Transverse colon (tissue), 4 donors: ENCODE data around the gene PLAGL2. TPM values are rescaled to one million over a fixed set of nuclear protein-coding genes. Genes with fewer than 3 reads are reported as not detected.
A peak's percentile ranks its signal among the peaks of the same experiment; 100 is the strongest.

Source experiments
- DNase-seq: peaks from one replicate; pipeline ENCODE4 v3.0.0-alpha.2; 2019
- H3K27ac ChIP-seq, 4 donors: fragments of 200-600 bp; sonication (generic); 2 replicates each; pipeline ENCODE4 v1.5.1; 2016 to 2018; ENCODE audit warnings: inconsistent platforms in 4 of 4
- H3K27me3 ChIP-seq: fragments of 200-600 bp; sonication (generic); 2 replicates; pipeline ENCODE4 v1.5.1; 2017; ENCODE audit warnings: inconsistent platforms
- H3K36me3 ChIP-seq, 4 donors: fragments of 200-600 bp; sonication (generic); 2 replicates each; pipeline ENCODE4 v1.5.1; 2017 to 2019; ENCODE audit warnings: inconsistent platforms in 4 of 4
- H3K4me1 ChIP-seq, 4 donors: fragments of 200-600 bp; sonication (generic); 2 replicates each; pipeline ENCODE4 v1.5.1; 2017 to 2020; ENCODE audit warnings: inconsistent platforms in 4 of 4
- H3K4me3 ChIP-seq, 4 donors: fragments of 200-600 bp; sonication (generic); 1 replicate in 1 of 4; 2 replicates in 3 of 4; pipeline versions ENCODE4 v1.5.1 to v1.6.1; 2017 to 2019; ENCODE audit warnings: inconsistent platforms in 4 of 4
- H3K9me3 ChIP-seq, 2 donors: fragments of 200-600 bp; sonication (generic); 2 replicates each; pipeline ENCODE4 v1.5.1; 2017 to 2019; ENCODE audit warnings: inconsistent platforms in 2 of 2
- EP300 ChIP-seq: sonication (generic); formaldehyde crosslinking; IDR thresholded peaks from one replicate; pipeline ENCODE4 v1.6.1; 2017; ENCODE audit warnings: antibody characterized with exemption, low read depth
- POLR2A ChIP-seq: fragments of 450-650 bp; IDR thresholded peaks from one replicate; pipeline ENCODE4 v1.6.1; 2016; ENCODE audit warnings: antibody characterized with exemption, mild to moderate bottlenecking, moderate library complexity
- POLR2AphosphoS5 ChIP-seq, 3 donors: sonication (generic); formaldehyde crosslinking; IDR thresholded peaks; one replicate each; pipeline ENCODE4 v1.6.1; 2016; ENCODE audit warnings: antibody characterized with exemption in 3 of 3
- WGBS, 2 donors: methylation state at CpG; one replicate each; pipeline ENCODE4 v1.1.5; 2018; ENCODE audit warnings: low coverage in 1 of 2; 5-methylcytosine and 5-hydroxymethylcytosine counted together
- in situ Hi-C, 4 donors: fragments of 200-750 bp; cut with MboI; loops; one replicate each; pipeline versions ENCODE4 v1.15.0 to v1.15.1; 2017; ENCODE audit warnings: low sequenced_read_pairs in 3 of 4, low pct_ligation_motif_present in 1 of 4, low pct_unique_long_range_greater_than_20kb in 1 of 4
- intact Hi-C: fragments of 100-400 bp; cut with DNase I; formaldehyde crosslinking; loops from one replicate; pipeline ENCODE4 v1.15.1; 2023; ENCODE audit warnings: low total_unique reads
- total RNA-seq, 4 donors: library from RNA; depleted of rRNA; stranded (reverse); fragments of >200 nt; gene quantifications; one replicate each; pipeline ENCODE4 v1.1.0, GENCODE V29; 2016
- TF ChIP-seq, protein P1 (sequence below), 5 experiments: fragments of 200-600 bp in 3 of 5; fragments of 450-650 bp in 2 of 5; sonication (generic) in 3 of 5; IDR thresholded peaks; 1 replicate in 2 of 5; 2 replicates in 3 of 5; pipeline ENCODE4 v1.5.1; 2016 to 2017; ENCODE audit warnings: antibody characterized with exemption in 5 of 5, inconsistent platforms in 3 of 5, mild to moderate bottlenecking in 2 of 5, moderate library complexity in 1 of 5

PLAGL2 gene
- total RNA-seq, 4 donors from 2014 or later: 6.6 to 24.9 (median 11.8) TPM

DNA sequence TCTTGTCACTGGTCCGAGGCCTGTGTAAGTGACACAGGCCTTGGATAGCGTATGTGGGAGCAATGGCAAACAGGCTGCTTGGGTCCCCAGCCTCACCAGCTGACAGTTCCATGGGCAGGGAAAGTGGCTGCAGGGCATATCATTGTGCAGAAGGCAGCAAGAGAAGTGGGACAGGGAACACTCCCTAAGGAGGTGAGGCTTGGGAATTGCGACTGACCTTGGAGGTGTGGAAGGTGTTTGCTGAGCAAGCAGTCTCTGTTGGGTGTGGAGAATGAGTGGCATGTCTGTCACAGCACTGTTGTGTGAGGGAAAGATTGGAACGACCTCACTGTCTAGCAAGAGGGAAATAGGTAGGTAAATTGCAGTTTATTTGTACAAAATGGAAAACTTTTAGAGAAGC, 16.9 kb upstream of the PLAGL2 start:
- Histone ChIP-seq H3K9me3 (no peaks in the 10 kb centered on the region), H3K4me1 (peaks cover 2 to 50% (median 35%) of the 10 kb centered on the region in 4 donors), H3K27me3 (no peaks in the 10 kb centered on the region), H3K4me3 (no peak overlapping the region), H3K27ac (peak overlapping the region; percentile 79 to 90 (median 89)), H3K36me3 (peaks cover 0 to 7% (median 0%) of the 10 kb centered on the region in 4 donors)
- WGBS, 2 donors: 54 to 69% methylated on average over 2 to 4 of the region's 4 CpGs
- intact Hi-C loops: no loop called here
- TF ChIP-seq, protein P1, sequence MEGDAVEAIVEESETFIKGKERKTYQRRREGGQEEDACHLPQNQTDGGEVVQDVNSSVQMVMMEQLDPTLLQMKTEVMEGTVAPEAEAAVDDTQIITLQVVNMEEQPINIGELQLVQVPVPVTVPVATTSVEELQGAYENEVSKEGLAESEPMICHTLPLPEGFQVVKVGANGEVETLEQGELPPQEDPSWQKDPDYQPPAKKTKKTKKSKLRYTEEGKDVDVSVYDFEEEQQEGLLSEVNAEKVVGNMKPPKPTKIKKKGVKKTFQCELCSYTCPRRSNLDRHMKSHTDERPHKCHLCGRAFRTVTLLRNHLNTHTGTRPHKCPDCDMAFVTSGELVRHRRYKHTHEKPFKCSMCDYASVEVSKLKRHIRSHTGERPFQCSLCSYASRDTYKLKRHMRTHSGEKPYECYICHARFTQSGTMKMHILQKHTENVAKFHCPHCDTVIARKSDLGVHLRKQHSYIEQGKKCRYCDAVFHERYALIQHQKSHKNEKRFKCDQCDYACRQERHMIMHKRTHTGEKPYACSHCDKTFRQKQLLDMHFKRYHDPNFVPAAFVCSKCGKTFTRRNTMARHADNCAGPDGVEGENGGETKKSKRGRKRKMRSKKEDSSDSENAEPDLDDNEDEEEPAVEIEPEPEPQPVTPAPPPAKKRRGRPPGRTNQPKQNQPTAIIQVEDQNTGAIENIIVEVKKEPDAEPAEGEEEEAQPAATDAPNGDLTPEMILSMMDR (IDR thresholded peaks at IDR 0.05): no peak
- TF ChIP-seq POLR2A: peak; percentile 44
- TF ChIP-seq EP300: no peak
- peak in 2 of 3 donors; percentile 49 to 81 for TF ChIP-seq POLR2AphosphoS5 (IDR thresholded peaks at IDR 0.05)
- in situ Hi-C loops: no loop called here
- DNase-seq: peak; percentile 76

DNA sequence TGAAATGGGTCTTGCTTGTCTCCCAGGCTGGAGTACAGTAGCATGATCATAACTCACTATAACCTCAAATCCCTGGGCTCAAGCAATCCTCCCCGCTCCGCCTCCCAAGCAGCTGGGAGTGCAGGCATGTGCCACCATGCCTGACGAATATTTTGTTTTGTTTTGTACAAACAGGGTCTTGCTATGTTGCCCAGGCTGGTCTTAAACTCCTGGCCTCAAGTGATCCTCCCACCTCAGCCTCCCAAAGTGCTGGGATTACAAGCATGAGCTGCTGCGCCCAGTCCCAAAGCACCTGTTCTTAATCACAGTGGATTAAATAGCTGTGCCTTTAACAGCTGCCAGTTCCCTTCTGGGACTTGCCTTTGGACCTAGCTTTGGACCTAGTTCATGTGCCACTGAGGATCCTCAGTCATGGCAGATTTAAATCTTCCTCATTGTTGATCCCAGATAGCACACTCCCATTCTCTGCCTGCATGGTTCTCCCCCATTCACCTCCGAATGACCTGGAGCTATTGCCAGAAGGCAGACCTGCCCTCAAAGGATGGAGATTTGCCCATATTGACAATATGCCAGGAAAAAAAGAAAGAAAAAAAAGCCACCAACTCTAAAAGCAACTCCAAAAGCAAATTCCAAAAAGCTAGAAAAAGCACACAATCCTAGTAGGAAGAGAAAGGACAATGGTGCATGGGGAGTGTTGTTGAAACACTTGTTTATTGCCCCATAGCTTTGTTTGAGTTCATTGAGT, 10.8 kb upstream of the PLAGL2 start:
- Histone ChIP-seq H3K27me3 (no peaks in the 10 kb centered on the region), H3K4me3 (no peak overlapping the region), H3K4me1 (peaks cover 7 to 47% (median 24%) of the 10 kb centered on the region in 4 donors), H3K36me3 (peaks cover 0 to 7% (median 0%) of the 10 kb centered on the region in 4 donors), H3K9me3 (no peaks in the 10 kb centered on the region), H3K27ac (peak overlapping the region; percentile 78 to 84 (median 81))
- 43 to 83% methylated on average over 1 to 5 of the region's 5 CpGs for WGBS, 2 donors
- DNase-seq: no peak
- TF ChIP-seq, protein P1 (IDR thresholded peaks at IDR 0.05): no peak
- no peak for TF ChIP-seq EP300
- TF ChIP-seq POLR2AphosphoS5 (IDR thresholded peaks at IDR 0.05): no peak
- TF ChIP-seq POLR2A: no peak
- intact Hi-C loops: no loop called here
- in situ Hi-C loops: no loop called here

DNA sequence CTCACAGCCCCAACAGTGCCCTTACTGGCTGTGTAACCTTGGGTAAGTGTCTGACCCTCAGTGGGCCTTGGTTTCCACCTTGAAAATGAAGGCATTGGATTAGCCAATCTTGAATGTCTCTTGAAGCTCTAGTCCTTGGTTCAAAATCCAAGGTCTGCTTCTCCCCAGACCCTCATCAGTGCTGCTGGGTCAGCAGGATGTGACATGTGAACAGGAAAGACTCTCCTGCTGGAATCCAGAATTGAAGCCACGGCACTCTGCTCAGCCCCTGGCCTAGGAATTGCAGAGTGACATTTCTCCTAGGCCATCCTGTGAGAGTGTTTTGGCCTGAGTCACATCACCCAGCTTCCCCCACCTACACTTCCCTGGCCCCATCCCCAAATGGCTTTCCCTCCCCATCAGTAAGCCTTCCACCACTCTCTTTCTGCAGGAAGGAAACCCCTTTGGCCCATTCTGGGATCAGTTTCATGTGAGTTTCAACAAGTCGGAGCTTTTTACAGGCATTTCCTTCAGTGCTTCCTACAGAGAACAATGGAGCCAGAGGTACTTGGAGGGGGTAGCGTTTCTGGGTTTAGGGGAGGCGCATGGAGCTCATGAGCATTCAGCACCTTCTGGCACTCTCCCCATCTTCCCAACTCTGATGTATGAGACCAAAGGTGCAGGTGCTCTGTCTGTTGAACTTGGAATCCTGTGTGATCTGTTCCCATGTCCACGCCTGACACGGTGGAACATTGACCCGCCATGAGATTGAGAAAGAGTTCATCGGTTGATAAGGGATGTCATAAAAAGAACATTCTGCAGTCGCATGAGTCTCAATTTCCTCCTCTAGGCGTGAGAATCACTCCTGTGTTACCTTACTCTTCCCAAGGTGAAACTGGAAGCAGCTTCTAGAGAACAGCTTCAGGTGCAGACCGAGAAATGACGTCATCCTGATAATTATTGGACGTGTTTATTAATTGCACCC, 8.9 kb upstream of the PLAGL2 start:
- intact Hi-C loops: no loop called here
- Histone ChIP-seq H3K4me1 (peaks cover 7 to 47% (median 24%) of the 10 kb centered on the region in 4 donors), H3K9me3 (no peaks in the 10 kb centered on the region), H3K36me3 (peaks cover 0 to 10% (median 0%) of the 10 kb centered on the region in 4 donors), H3K27ac (peak overlapping the region; percentile 78 to 84 (median 81)), H3K4me3 (no peak overlapping the region), H3K27me3 (no peaks in the 10 kb centered on the region)
- peak; percentile 81 for DNase-seq
- in situ Hi-C loops: no loop called here
- 51% methylated on average over 13 of the region's 13 CpGs; no CpG with 5 or more reads in 1 of the 2 donors for WGBS, 2 donors
- TF ChIP-seq POLR2AphosphoS5 (IDR thresholded peaks at IDR 0.05): peak; percentile 14 to 86 (median 59)
- TF ChIP-seq EP300: no peak
- TF ChIP-seq, protein P1 (IDR thresholded peaks at IDR 0.05): peak in 1 of 5 experiments; percentile 34
- TF ChIP-seq POLR2A: peak; percentile 39

DNA sequence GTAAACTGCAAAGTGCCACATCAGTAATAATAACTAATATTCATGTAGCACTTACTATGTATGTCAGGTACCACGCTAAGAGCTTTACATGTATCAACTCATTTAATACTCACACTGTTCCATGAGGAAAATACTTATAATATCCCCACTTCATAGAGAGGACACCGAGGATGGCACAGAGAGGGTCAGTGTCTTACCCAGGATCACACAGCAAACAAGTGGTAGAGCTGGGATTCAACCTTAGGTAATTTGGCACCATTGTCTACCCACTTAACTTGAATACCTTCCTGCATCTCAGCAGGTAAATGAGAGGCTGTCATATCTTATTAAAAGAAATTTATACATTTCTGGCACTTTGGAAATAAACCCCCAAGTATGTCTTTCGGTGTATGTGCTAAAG, 8.2 kb upstream of the PLAGL2 start:
- Histone ChIP-seq H3K27me3 (no peaks in the 10 kb centered on the region), H3K9me3 (no peaks in the 10 kb centered on the region), H3K27ac (peak overlapping the region; percentile 78 to 84 (median 81)), H3K4me1 (peaks cover 7 to 47% (median 24%) of the 10 kb centered on the region in 4 donors), H3K4me3 (no peak overlapping the region), H3K36me3 (peaks cover 0 to 10% (median 0%) of the 10 kb centered on the region in 4 donors)
- no peak for TF ChIP-seq POLR2AphosphoS5 (IDR thresholded peaks at IDR 0.05)
- no peak for TF ChIP-seq POLR2A
- TF ChIP-seq EP300: no peak
- TF ChIP-seq, protein P1 (IDR thresholded peaks at IDR 0.05): no peak
- WGBS, 2 donors: 97 to 98% methylated on average over 3 of the region's 3 CpGs
- DNase-seq: no peak
- in situ Hi-C loops: no loop called here
- intact Hi-C loops: no loop called here
